GM21515 (cell line): ENCODE measurements around the gene EBF4.

Experiments
- ATAC-seq: cut with Tn5 transposase; IDR thresholded peaks from one replicate; pipeline ENCODE4 v1.9.1; 2021; ENCODE audit not compliant: unreplicated experiment

EBF4 gene

GRCh38 chr20:2741881-2742280, 49.3 kb downstream of the EBF4 start:
- ATAC-seq = no peak

- ATAC-seq = no peak
Measured at GRCh38 chr20:2742431-2742830, 49.9 kb downstream of the EBF4 start.

- no peak for ATAC-seq
Measured at GRCh38 chr20:2742934-2743559, 50.5 kb downstream of the EBF4 start.

- no peak for ATAC-seq
Measured at GRCh38 chr20:2745060-2745910, 52.7 kb downstream of the EBF4 start.

GRCh38 chr20:2745936-2746635, 53.5 kb downstream of the EBF4 start:
- ATAC-seq = no peak

- ATAC-seq = no peak
Measured at GRCh38 chr20:2746636-2747265, 54.2 kb downstream of the EBF4 start.

- ATAC-seq = no peak
Measured at GRCh38 chr20:2747676-2748235, 55.2 kb downstream of the EBF4 start.

GRCh38 chr20:2748551-2749342, 56.2 kb downstream of the EBF4 start:
- no peak for ATAC-seq

GRCh38 chr20:2749343-2749950, 56.9 kb downstream of the EBF4 start:
- no peak for ATAC-seq

GRCh38 chr20:2749951-2750490, 57.4 kb downstream of the EBF4 start:
- ATAC-seq = no peak

- ATAC-seq = no peak
Measured at GRCh38 chr20:2750491-2751251, 58.1 kb downstream of the EBF4 start.

GRCh38 chr20:2751347-2751877, 58.8 kb downstream of the EBF4 start:
- no peak for ATAC-seq

GRCh38 chr20:2751878-2752566, 59.4 kb downstream of the EBF4 start:
- no peak for ATAC-seq

GRCh38 chr20:2752567-2753460, 60.2 kb downstream of the EBF4 start:
- no peak for ATAC-seq

GRCh38 chr20:2753461-2754040, 61.0 kb downstream of the EBF4 start:
- no peak for ATAC-seq

GRCh38 chr20:2754424-2754823, 61.8 kb downstream of the EBF4 start:
- ATAC-seq = no peak
